Superior temporal gyrus (tissue), 1 donor: Measurements from ENCODE around the gene DNAJC19.

Source experiments
- DNase-seq: peaks from one replicate; pipeline ENCODE4 v3.0.0-alpha.2; 2016; ENCODE audit errors: extremely low spot score

The DNAJC19 gene

GRCh38 chr3:180961552-180961951, 28.0 kb downstream of the DNAJC19 start:
- DNase-seq, result no peak

GRCh38 chr3:180961087-180961486, 28.4 kb downstream of the DNAJC19 start:
- DNase-seq, result no peak

- DNase-seq, result no peak
Observed at GRCh38 chr3:180959691-180960090, 29.8 kb downstream of the DNAJC19 start.

DNA sequence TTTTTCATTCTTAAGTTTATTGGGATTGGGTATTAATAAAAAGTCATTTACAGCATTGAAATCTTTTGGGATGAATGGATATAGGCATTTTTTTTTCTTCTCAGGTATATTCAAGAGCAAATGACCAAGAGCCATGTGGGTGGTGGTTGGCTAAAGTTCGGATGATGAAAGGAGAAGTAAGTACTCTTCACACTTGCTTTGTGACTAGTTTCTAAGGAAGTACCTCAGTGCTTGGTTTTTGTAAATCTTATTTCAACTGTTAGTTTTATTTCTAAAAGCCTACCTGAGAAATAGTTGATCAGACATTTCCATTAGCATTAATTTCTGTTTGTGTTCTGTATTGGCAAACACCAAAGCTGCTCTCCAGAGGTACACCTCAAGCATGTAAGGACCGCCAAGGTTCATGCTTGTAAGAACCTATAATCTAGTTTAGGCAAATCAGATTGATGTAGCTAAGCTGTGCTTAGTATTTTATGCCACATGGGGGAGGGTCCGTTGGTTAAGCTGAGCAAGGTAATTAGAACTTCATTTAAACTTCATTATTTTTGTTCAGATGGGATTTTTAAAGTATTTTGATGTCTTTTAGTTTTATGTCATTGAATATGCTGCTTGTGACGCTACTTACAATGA, 41.7 kb downstream of the DNAJC19 start:
- DNase-seq, result no peak

DNA sequence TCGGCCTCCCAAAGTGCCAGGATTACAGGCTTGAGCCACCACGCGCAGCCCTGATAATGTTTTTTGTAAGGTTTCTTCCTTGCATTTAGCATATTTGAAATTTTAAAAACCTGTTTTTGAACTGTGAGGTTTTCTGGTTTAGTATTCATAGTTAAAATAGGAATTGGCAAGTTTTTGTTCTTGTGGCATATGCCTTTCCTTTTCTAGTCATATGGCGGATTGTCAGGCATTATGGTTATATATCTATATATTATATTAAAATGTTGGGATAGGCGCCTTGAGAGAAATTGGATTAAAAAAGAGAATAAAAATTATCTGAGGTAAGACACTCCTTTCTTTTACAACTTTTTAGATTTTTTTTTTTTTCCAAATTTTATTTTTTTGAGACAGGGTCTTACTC, 48.7 kb downstream of the DNAJC19 start:
- no peak for DNase-seq

DNA sequence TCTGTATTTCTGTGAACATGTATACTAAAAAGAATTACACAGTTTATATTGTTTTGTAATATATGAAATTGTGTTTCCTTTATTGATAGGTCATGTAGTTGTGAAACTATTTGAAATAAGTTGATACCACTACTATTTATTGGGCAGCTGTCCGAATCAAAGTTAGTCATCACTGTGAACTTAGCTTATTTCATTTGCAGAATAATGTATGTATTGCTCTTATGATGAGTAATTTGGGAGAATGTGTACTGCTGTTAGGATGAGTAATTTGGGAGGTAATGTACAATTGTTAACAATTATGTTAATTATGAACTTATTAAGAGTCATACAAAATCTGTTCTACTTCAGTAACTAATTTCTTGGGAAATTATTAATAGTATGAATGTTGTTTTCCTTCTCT, 54.9 kb downstream of the DNAJC19 start:
- DNase-seq, result no peak
